GM19395 (cell line): Measurements from ENCODE around the gene KCNQ1.

Experiments used
- ATAC-seq: cut with Tn5 transposase; IDR thresholded peaks from one replicate; pipeline ENCODE4 v1.9.1; 2021; ENCODE audit warnings: mild to moderate bottlenecking, moderate library complexity; ENCODE audit not compliant: unreplicated experiment

The KCNQ1 gene

DNA sequence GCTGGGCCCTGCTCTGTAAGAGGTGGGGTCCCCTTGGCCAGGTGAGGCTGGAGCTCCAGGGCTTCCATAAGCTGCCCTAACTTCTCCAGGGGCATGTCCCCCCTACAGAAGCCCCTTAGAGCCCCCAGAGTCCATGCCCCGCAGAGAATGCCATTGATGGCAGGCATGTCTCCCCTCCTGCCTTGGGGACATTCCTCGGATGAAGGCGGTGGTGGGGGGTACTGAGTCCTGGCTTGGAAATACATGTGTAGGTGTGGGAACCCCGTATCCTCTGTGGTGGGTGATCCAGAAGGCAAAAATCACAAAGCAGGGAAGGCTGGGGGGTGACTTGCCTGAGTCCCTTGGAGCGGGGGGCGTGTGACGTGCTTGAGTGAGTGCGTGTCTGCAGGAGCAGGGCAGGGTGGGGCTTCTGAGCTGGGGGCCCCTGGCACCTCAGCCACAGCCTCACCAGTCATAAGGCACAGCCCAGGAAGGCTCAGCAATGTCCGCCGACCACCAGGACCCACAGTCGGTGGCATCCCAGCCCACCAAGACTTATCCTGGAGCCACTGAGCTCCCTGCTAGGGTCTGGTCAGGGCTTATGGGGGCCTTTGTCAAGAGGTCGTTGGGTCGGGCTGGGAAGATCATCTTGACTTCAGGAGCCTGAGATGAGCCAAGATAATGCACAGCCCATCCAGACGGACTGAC, 324.7 kb downstream of the KCNQ1 start:
- ATAC-seq: no peak

DNA sequence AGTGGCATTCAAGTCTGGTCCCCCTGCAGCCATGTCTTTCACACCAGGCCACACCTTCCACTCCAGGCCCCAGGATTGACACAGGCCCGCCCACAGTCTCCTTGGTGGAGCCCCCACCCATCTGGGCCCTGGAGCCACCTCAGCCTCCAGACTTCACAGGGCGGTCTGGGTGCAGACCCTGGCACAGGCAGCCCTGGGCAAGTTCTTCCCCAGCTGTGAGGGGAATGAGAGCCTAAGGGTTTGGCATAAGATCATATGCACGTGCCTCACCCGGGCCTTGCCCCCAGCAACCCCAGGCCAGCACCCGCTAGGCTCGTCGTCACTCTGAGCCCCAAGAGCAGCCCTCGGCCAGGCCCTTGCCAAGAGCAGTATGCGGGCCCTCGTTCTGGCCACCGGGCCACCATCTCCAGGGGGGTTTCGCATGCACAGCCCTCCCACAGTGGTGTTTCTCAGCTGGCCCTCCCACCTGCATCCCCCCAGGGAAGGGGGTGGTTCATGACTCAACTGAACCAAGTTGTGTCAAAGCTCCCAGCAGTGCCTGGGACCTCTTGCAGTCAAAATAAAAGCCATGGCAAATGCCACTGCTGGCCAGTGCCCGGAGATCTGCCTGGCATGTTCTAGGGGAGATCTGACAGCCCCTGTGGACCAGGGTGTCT, 325.4 kb downstream of the KCNQ1 start:
- no peak for ATAC-seq

DNA sequence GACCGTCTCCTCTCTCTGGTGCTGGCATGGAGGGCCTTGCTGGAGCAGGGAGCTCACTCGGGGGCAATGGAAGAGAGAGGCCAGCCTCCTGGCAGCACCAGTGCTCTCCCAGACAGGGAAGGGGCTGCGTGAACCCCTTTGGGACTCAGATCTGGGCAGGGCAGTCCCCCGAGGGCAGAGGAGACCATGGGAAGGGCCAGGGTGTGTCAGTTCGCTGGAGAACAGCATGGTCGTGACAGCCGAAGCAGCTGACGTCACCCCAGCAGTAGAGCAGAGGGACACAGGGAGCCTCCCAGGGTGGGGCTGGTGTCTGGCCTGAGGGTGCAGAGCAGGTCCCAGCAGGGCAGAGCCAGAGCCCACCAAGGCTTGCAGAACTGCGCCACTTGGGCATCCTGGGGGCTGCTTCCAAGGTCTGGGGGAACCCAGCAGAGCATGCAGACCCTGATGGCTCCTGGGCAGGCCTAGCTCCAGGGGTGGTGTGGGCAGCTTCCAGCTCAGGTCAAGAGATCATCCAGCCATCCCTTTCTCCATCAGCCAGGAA, 326.0 kb downstream of the KCNQ1 start:
- ATAC-seq: no peak

DNA sequence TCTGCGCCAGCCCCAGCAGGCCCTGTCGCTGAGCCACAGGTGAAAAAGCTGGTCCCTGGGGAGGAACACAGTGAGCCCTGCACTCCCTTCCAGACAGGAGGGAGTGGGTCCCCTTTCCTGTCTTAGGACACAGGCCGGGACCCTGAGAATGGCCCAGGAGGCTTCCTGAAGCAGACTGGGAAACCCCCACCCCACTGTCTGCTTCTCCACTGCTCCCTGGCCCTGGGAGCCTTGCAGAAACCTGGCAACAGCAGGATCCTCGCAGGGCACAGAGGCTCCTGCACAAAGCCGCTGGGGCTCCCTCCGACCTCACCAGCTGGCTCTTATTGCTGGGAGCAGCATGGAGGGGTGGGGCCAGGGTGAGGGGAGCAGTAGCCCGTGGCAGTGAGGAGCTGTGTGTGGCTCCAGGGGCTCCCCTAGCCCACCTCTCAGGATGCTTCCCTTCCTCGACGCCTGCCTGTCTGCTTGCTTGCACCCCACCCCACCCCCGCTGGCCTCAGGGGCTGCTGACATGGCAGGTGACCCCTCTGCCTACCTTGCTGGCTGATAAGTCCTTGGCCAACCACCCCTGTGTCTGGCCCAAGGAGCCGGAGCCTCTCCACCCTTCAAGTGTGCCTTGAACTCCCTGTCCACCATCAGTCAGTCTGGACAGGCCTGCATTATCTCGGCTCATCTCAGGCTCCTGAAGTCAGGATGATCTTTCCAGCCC, 327.1 kb downstream of the KCNQ1 start:
- ATAC-seq: no peak

DNA sequence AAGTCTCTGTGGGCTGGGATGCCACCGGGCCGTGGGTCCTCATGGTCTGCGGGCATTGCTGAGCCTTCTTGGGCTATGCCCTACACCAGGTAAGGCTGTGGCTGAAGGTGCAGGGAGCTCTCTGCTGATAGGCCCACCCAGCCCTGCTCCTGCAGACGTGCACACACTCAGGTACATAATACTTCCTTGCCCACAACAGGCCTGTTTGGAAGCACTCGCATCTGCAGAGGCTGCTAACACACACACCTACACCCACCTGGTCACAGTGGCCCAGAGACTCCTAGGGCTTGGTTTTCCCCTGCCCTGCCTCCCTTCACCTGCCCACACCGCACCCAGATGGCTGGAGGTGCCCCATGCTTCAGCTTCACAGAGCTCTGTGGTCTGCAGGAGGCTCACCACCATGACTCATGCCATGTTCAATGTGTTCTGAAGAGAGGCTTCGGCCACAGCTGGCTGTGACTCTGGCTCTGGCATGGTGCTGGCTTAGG, 327.8 kb downstream of the KCNQ1 start:
- no peak for ATAC-seq

DNA sequence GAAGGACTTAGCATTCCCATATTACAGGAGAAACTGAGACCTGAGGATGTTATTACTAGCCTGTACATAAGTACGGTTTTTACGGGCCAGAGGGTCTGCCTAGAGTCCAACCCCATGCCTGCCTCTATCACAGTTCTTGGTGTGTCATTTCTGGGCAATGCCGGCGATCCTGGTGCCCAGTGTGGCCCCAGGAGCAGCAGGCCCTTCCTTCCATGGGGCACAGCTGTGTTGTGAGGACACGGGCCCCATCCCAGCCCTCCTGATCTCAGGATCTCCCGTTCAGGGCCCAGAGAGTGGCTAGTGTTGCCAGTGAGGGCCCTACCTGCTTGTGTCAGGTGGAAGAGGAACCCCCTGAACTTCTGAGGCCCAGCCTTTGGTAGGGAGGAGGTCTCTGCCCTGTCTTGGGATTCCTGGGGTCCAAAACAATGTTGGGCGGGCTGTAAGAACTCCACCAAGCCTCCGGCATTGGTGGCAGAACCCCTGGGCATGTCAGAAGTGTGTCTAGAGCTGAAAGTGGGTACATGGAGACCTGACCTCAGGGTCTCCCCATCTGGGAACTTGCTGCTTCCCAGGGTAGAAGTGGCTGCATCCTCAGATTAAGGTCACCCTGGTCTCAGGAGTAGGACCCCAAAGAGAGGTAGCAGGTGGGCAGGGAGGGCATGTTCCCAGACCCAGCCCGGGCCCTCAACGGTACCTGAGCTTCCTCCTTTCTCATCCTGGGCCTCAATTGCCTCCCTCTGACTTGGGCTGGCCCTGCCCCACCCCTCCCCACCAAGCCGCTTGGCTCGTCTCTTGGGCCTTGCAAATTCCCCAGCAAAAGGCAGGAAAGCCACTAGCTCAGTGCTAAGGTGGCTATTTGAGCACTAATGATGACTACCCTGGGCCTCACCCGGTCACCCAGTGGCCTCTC, 329.6 kb downstream of the KCNQ1 start:
- no peak for ATAC-seq

DNA sequence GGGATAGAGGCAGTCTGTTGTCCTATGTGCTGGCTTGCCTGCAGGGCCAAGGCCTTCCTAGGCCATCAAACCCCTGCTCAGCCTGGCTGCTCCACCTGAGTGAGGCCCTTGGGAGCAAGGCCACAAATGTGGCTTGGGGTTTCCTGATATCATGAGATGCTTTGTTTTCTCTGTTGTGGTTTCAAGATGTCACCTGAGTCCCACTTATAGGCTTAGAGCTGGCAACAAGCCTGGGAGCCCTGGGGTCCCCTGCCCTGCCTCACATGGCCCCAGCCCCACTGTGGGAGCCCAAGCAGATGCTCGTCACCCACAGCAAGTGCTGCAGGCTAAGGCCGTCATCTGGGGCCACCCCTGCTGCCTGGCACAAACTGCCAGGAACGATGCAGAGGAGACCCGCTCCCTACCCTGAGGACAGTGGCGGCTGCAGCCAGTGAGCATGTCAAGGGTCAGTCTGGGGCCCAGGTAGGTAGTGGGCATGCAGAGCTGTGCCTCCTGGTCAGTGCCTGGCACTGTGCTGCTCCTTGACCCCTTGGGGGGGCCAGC, 330.3 kb downstream of the KCNQ1 start:
- ATAC-seq: no peak

DNA sequence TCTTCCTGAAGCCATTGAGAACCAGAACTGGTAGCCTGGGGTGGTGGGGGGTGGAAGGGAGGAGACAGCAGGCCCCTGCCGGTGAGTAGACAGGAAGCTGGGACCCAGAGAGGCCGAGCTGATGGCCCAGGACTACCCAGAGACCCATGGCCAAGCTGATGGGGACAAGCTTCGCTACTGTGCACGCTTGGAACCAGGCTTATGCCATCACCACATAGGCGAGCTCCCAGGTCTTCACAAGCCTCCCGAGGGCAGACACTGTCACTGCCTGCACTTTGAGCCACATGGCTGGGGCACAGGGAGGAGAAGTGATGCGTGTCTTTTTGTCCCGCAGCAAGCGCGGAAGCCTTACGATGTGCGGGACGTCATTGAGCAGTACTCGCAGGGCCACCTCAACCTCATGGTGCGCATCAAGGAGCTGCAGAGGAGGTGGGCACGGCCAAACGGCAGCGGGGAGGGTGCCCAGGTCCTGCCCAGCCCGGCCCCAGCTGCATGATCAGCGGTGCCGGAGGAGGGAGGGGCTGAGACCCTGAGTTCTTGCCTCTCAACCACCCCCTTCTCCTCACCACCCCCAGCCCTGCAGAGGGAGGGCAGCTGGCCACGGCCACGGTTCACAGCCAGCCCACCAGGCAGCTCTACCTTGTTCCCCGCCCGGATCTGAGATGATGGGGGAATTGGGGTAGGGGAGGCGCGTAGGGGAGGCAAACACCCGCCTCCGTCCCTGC, 331.0 kb downstream of the KCNQ1 start:
- no peak for ATAC-seq

DNA sequence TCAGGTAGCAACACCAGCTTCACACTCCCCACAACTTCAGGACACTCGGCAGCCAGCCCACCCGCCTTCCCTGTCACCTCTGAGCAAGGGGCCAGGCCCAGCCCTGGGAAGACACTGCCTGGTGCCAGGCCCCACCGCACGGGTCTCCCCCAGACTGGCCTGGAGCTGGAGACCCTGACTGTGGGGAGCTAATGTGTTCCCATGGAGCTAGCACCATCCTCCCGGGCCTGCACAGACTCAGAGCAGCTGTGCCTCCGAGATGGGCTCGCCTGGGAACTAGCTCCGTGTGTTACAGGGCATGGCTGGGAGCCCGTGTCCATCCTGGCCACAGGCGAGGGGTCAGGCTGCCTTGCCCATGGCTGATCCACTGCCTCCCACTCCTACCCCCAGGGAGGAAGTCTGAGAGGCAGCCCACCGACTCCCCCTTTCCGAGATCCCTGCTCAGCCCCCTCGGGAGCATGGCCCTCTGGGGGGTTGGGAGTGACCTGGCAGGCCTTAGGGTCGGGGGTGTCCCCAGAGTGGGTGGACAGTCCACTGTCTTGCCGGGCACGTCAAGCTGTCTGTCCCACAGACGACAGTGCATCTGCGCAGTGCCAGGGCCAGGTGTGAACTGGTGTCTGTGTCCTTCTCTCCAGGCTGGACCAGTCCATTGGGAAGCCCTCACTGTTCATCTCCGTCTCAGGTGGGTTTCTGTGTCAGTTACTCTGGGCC, 331.7 kb downstream of the KCNQ1 start:
- ATAC-seq: no peak

DNA sequence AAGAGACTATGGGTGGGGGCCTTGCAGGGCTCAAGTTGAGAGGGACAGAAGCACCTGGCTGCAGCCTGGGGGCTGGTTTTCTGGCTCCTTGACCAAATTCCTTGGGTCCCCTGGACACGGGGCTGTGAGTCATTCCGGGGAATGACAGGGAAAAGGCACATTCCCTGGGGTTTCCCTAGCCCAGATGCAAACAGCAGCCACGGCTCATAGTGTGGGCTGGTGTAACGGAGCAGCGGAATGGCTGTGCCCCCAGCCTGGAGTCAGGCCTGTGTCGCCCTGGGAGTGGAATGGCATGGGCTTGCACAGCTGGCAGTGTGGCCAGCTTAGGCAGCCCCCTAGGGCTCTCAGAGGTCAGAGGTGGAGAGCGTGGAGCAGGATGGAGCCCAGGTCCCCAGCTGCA, 332.6 kb downstream of the KCNQ1 start:
- no peak for ATAC-seq

DNA sequence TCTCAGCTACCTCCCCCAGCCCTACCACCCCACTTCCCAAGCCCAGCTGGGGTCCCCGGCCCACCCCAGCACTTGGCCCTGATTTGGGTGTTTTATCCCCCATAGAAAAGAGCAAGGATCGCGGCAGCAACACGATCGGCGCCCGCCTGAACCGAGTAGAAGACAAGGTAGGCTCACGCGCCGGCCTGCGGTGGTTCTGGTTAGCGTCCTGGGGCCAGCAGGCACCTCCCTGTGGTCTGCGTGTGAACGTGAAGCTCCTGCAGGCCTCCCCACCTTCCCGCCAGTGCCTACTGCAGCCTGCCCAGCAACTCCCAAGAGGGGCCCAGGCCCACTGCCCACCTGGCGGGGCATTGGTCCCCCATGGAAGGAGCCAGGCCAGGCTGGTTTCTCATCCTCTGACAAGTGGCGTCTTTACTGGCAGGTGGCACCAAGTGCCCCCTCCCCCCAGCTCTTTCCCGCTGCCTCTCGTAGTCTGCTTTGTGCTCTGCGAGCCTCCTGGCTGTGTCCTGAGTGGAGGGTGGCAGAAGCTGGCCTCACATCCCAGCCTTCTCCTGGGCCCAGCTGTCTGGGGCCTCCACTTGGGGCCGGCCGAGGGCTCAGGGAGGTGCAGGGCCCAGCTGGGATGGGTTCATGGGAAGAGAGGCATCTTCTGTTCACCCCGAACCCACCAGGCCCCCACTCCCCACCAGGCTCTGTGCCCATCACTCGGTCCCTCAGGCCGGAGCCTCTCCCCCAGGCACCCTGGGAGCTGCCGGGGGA, 333.2 kb downstream of the KCNQ1 start:
- ATAC-seq: no peak

DNA sequence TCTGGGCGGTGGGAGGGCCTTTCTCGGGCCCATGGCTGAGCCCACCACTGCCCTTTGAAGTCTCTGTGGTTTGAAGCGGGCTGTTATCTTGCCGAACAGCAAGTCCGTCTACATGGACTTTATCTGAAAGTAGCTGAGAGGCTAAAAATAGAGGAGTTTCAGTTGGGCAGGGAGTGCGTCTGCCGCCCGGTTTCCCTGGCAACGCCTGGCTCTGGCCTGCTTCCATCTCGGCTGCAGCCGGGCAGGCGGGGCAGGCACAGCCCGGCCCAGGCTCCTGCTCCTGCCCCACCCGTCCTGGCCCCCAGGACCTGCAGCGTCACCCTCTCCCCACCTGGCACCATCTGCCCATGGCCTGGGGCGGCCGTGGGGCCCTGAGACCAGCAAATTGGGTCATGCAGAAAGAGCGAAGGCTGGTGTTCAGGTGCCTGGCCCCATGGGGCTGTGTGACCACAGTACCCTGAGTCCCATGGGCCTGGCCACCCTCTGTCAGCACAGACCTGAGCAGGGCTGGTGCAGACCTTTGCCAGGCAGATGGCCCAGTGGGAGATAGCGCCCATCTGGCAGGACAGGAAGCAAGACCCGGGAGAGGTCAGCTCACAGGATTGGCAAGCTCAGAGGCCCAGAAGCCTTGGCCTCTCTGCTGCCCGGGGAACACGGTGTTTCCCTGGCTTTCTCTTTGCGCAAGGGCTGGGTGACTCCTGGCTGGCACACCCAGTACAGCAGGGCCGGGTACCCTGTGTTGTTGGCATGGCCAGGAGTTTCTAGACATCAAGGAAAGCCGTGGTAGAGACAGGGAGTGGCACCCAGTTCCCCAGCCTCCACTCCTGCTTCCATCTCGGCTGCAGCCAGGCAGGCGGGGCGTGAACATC, 334.1 kb downstream of the KCNQ1 start:
- peak; percentile 53 for ATAC-seq

DNA sequence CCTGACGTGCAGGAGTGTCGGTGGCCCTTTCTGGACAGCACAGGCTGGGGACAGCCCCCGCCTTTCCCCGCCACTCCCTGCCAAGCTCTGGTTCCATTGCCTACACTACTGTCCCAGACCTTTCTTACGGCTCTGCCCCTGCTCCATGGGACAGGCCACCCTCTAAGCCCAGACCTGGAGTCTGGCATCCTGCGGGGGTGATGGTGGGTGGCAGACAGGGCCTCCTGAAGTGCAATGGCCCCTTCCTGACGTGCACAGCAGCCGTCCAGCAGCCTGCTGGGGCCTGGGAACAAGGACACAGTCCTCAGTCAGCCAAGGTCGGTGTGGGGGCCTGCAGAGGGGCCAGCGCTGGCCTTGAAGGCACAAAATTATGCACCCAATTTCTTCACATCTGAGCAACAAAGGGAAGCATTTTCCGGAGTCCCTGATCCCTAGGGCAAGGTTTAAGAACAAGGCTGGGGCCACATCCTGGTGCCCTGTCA, 334.7 kb downstream of the KCNQ1 start:
- ATAC-seq: no peak

DNA sequence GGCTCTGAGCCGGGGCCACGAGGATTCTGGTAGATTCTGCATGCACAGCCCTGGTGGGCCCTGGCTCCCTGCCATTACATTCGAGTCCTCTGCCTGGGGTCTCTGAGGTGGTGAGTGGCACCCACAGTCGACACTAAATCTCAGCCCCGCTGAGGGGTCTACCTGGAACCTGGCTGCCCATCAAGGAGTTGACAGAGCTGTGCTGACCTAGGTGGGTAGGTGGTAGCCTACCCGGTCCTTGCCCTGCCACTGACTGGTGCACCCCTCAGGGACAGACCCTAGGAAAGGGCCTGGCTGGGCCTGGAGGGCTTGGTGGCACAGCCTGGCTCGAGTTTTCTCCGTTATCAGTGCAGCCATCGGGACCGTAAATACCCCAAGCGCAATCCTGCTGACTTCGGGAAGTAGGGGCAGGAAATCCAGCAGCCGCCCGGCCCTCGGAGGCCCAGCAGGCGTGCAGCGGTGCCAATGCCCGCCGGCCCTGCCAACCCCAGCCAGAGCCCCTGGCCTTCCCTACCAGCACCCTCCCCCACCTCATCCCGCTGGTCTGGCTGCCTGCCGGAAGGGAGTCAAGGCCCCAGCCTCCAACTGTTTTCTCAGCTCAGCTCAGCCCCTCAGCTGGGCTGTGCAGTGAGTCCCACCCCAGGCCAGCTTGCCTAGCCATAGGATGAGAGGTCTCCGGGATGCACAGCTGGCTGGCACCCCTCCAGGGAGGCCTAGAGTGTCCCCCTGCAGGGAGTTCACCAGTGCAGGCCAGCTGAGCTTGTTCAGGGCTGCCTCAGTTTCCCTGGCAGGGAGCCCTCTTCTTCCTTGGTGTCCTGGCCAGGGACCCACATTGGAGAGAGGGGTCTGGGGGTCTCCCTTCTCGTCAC, 335.4 kb downstream of the KCNQ1 start:
- no peak for ATAC-seq

DNA sequence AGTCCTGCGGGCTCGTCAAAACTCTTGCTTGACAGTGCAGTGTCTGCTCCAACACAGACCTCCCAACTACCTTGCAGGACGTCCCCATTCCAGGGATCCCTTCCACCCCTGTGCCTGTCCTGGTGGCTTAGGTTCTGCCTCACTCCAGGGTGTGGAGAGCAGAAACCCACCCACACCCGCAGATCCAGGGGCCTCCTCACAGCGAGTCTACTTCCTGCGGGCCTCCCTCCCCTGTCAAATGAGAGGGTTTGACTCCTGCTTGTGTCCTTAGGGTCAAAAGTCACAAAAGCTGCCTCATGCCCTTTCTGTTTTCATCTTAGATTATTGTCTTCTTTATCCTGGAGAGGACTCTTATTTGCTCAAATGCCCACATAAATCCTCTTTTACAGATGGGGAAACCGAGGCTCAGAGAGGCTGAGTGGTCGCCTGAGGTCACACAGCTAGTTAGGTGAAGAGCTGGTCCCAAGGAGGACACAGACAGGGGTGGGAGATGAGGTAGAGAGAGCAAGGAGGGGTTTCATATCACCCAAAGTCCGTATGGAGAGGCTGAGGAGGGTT, 336.1 kb downstream of the KCNQ1 start:
- ATAC-seq: no peak
